HG03196 (cell line): ENCODE measurements around the gene RBMS3.

ENCODE experiments used
- ATAC-seq: cut with Tn5 transposase; IDR thresholded peaks from one replicate; pipeline ENCODE4 v1.9.1; 2021; ENCODE audit not compliant: unreplicated experiment

RBMS3 gene

DNA sequence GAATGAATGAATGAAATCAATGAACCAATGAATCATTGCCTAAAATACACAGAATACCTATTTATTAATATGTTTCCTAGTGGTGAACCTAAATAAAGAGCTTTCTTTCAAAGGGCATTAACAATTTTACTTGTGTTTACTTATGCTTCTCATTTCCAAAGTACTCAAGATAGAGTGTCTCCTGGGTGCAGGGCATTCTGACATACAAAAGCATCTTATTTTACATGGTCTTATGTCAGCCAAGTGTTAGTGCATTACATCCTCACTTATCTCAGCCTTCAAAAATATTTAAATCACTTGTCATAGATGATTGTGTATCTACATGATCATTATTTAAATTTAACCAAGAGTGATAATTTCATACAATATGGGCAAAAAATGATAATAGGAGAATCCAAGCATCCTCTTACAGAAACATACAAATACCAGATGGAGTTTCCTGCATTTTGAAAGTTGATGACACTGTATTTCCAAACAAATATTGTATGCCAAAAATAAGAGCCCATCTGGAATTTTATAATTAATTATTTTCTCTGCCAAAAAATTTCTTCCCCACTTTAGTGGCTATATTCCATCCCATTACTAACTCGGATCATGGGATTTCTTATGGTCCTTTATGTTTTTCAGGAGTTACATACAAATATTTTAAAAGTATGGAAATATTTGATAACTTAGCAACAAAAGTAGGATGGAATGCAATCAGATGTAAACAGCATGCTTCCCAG lies 279.0 kb downstream of the RBMS3 start:
- ATAC-seq = no peak

DNA sequence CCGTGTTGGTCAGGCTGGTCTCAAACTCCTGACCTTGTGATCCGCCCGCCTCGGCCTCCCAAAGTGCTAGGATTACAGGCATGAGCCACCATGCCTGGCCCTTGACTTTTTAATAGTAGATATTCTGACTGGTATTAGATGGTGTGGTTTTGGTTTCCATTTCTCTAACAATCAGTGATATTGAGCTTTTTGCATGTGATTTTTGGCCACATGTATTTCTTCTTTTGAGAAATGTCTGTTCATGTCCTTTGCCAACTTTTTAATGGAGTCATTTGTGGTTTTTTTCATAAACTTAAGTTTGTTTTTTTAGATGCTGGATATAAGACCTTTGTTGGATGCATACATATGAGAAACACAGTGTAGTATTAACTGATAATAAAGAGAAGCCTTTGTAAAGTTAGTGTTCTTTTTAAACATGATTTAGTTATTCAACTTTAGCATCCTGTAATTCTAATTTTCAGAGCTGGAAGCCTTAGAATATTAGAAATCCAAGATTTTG lies 280.8 kb downstream of the RBMS3 start:
- ATAC-seq = no peak

DNA sequence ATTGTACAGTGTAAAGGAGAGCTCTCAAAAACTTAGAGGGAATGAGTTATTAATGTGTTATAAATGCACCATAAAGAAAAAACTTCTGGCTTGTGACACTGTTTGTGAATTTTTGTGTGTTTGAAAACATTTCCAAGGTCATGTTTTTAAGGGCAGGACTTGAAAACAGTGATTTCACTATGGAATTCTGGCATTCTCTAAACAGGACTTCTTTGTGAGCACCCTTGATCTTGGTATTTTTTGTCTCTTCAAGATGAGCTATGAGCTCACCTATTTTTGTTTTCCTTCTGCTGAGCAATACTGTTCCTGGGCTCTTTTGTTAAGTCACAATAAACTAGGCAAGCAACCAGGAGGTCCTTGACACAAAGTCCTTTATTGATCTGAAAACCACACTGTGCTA lies 284.4 kb downstream of the RBMS3 start:
- no peak for ATAC-seq

DNA sequence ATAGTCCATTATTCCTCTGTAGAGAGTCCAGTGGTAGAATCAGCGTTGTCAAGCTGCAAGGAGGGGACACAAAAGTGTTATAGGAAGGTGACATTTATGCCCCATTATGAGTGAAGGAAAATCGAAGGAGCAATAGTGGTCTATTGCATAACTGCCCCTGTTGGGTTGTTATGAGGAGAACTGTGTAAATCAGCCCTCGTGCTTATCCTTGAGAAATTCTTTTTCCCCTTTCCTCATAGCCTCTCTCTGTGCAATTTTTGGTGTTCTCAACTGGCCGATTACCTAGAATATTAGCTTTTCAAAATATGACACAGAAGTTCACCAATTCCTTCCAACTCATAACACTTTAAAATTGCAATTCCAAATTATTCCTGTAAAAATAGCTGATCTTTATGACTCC lies 286.6 kb downstream of the RBMS3 start:
- no peak for ATAC-seq

DNA sequence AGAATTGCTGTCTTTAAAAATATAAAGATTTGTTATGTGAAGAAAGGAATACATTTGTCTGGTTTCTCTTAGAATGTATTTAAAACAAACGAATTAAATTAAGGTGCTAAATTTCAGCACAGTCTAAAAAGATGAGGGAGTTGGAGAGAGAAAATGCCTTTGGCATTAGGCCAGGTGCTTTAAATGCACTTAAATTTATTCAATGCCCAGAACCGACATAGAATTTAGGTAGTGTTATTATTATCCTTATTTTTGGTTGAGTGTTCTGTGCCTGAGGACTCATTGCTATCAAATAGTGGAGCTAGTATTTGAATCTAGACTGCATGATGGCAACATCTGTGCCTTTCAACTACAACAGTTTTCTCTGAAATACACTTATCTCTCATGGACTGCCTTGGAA lies 287.5 kb downstream of the RBMS3 start:
- ATAC-seq = no peak

DNA sequence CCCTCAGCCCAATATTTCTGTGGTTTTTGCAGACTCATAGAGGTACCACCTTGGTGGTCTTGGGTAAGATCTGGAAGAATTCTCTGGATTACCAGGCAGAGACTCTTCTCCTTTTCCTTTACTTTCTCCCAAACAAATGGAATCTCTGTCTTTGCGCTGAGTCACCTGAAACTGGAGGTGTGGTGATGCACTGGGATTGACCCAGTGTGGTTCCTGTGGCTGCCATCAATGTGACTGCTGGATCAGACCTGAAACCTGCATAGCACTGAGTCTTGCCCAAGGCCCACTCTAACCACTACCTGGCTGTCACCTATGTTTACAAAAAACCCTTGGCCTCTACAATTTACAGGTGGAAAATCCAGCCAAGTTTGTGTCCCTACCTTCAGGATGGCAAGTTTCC lies 295.3 kb downstream of the RBMS3 start:
- ATAC-seq = no peak

DNA sequence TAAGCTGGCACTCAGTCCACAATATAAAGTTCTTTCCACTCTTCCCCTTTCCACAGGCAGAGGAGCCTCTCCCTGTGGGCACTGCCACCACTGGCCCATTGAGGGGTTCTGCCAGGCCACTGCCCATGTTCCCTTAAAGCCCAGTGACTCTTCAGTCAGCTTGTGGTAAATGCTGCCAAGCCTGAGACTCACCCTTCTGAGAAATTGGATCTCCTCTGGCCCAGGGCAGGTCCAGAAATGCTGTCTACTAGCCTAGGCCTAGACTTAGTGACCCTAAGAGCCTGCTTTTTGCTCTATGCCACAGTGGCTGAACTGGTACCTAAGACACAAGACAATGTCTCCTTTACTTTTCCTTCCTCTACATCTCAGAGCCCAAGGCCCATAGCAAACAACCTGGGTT lies 295.8 kb downstream of the RBMS3 start:
- no peak for ATAC-seq

DNA sequence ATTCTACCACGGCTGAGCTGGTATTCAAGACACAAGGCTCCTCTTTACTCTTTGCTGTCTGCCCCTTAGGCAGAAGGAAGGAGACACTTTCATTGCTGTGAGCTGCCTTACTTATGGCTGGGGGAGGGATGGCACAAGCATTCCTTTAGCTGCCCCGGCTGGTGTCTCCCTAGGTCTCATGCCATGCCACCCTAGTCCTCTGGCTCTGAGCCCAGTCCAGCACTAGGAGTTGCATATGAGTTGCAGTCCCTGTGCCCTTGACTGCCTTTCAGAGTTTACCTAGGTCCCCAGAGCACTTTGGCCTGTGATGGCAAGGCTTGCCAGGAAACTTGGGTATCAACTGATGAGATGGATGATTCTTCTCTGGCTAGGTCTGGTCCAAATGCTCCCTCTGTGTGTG lies 296.4 kb downstream of the RBMS3 start:
- no peak for ATAC-seq

DNA sequence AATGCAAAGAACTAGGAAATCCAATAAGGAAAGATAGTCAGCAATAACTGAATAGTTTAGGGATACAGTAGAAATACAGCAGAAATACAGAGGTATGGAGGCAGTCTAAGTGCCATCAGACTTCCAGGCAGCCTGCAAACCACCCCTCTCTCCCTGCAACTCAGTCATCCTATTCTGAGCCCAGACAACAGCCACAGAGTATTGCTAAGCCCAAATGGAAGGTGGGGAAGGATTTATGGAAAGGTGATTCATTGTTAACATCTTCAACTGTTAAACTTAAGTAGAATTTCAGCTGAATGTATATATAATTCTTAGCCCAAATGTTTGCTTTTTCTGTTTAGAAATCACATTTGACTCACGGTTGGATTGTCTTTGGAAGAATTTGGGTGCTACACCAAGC lies 300.4 kb downstream of the RBMS3 start:
- no peak for ATAC-seq

DNA sequence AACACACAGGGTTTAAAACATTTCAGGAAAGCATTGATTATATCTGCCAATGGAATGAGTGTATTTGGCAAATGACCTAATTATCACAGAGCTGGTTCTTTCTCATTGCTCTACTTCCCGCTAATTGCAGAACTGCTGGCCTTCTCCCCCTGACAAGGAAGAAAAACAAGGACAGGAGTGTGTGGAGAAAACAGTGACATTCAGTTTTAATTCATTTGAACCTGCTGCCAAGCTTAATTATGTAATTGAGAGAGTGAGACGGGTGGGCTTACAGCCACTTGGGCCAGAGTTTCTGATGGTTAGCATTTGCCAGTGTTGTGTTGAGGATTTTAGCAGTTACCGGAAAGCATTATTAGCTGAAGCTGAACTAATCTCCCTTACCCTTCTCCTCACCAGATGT lies 301.4 kb downstream of the RBMS3 start:
- ATAC-seq = no peak

DNA sequence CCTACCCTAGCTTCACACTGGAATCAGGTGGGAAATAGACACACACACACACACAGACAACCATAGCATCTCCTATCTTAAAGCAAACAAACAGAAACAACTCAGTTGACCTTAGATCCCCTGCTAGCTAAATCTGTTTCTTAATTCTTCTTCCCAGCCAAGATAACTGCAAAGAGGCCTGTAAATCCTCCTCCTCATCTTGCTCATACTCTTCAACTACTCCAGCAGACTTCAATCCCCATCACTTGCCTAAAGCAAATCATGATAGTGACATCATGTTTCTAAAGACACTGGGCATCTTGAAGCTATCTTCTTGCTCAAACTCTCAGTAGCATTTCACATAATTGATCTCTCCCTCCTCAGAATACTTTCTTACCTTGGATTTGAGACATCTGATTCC lies 303.0 kb downstream of the RBMS3 start:
- no peak for ATAC-seq

DNA sequence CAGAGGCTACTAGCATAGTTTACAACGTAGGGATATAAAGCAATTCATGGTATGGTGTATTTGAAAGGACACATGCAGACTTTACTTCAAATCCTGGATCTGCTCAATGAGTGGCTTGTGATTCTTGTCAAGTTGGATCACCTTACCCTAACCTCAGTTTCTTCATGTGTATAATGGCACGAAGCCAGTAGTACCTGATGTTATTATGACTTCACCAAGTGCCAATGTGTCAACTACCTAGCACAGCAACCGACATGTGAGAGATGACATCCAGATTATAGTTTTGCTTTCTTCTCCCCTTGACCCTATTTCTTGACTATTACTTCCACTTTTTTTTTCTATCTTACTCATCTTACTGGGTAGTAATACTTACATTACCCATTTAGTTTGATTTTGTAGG lies 304.5 kb downstream of the RBMS3 start:
- no peak for ATAC-seq

DNA sequence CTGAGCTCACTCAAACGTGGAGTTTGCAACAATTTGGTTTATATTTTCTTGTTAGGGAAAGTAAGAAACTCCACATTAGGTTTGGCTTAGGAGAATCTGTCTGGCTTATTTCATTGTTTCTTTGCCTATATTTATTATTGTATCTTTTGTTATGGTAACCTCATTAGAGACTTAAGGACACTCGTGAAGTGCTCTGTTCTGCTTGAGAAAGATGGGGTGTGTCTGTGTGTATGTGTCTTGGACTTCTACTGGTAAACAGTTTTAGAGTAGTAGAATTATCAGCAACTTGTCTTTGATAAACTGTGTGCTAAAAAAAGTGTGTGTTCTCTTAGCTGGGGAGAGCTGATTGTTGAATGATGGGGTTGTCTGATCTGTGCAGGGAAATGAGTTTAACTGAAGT lies 306.5 kb downstream of the RBMS3 start:
- ATAC-seq = no peak

DNA sequence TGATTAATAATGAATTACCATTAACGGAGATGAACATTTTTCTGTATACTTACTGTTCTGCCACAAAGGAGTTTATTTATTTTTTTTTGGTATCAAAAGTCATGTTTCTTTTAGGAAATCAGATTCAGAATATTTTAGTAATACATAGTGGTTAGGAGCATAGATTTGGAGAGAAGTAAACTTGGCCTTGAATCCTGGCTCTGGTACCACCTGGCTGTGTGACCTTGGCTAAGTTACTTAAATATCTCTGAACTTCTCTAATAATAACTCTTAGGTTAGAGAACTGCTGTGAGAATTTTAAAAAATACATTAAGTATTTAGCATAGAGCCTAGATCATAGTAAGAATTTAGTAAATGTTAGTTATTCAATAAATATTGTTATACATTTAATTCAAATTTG lies 309.1 kb downstream of the RBMS3 start:
- no peak for ATAC-seq

DNA sequence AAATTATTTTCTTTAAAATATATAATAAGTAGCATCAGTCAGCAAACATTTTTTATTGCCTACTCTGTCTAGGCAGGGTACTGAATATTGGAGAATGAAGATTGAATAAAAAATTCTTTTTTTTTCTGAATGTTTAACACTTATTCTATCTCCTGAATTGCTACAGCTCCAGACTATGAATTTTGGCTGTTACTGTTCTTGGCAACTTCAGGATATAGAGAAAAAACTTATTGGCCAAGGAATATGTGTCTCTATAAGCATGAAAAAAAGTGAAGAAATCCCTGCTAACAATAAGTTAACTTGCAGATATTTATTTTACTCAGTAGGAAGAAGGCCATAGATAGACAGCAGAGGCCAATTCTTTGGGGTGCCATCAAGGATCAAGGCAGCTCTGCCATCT lies 309.6 kb downstream of the RBMS3 start:
- ATAC-seq = no peak

DNA sequence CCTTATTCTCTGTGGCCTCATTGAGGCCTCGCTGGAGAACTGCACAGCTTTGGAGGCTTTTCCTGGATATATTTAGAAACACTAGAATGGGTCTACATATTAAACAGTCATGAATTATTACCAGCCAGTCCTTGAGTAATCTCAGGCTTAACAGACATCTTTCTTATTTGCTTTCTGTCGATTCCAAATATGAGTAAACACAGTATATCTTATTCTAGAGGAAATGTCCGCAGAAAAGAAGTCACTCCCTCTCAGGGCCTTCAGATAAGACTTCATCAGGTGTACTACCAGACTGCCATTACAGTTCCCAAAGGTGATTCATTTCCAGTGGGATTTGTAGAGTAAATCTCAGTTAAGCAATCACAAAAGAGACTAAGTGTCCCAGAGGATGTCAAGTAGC lies 310.7 kb downstream of the RBMS3 start:
- ATAC-seq = no peak

DNA sequence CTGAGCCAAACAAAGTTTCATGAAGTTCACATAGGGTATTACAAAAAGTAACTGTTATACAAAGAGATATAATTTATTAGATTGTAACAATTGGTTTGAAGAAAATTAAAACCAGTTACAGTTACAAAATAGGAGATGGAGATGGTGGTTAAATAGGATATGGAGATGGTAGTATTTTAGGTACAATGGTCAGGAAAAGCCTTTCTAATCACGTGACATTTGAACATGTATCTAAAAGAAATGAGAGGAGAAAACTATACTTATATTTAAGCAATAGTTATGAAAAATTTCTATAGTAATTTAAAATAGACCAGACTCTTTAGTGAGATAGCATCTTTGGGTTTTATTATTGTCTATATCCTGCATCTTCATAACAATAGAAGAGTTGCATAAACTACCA lies 312.9 kb downstream of the RBMS3 start:
- ATAC-seq = no peak

DNA sequence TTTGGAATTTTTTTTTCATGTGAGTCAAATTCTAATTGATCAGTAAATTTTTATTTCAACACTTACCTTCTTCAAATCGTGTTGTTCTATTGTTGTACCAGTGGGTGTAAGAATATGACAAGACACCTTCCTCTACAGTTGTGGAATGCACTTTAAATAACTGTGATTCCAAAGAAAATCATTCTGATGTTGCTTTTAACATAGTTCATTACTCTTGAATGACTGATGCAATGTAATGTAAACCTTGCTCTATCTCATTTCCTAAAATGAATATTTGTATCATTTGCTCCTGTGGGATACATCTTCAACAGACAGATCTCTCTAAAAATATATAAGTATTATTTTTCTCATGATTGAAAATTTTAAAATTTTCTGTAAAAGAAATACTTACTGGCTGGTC lies 313.4 kb downstream of the RBMS3 start:
- ATAC-seq = no peak

DNA sequence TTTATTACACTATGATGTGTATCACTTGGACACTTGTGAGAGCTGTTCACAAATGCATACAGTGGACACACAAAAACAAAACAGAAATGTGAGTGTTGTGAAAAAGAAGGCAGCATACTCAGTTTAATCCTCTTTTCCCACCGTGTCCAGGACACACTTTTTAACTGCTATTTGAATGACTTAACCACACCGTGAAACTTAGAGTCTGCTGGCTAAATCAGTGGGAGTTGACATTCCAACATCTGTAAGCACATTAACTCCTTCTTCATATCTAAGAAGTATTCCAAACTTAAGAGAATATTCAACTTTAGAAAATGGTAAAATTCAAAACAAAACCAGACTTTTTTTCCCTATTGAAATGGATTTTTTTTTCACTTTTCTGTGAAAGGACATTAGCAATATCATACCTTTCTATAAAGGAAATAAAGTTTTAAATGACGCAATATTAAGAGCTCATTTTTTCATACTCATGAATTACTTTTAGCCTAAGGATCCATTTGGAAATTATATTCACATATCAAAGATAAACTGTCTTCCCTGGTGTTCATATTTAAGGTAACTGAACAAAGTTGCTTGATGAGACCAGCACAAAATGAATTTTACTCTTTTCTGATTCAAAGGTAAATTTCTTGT lies 316.6 kb downstream of the RBMS3 start:
- no peak for ATAC-seq

DNA sequence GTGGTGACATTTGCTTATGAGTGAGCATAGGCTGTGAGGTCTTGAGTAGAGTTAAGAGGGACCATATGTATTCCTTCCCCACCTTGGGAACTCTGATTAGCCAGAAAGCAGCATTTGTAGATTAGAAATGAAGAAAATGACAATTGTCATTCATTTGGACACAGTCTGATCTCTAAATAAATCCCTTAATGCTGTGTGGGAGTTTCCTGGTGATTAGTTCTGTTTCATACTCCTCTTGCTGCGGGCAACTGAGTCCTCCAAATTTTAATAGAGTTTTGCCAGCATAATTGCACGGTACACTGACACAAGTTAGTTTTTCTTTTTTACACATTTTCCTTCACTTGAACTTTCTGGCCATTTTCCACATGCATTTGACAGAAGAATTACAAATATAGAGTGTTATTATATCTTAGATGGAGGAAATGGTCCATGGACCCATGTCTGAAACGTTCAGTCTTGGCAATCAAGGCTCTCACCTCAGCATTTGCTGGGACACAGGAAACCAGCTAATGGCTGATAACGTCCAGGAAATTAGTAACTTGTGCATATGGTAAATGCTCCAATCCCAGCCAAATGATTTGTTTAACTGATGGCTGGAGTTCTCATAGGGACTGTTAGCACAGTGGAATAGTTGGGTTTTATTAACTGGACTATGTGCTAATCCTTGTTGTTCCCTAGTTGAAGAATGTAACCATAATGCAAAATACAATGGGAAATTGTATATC lies 321.2 kb downstream of the RBMS3 start:
- ATAC-seq = no peak

DNA sequence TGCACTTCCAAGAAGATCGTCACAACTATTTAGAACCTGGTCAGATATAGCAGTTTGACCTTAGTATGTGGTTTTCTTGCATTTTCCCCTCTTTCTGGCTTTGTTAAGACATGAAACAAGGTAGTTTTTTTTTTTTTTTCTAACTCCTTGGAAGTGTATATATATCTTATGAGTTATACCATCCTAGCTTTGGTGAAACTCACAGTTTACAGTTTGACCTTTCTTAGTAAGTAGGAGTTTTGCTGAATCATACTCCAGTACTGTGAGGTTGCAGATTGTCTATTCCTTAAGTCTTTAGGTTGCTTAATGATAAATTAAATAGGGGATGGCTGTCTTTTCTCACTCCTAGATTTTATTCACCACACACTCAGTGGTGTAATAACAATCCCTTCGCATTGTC lies 325.0 kb downstream of the RBMS3 start:
- no peak for ATAC-seq

DNA sequence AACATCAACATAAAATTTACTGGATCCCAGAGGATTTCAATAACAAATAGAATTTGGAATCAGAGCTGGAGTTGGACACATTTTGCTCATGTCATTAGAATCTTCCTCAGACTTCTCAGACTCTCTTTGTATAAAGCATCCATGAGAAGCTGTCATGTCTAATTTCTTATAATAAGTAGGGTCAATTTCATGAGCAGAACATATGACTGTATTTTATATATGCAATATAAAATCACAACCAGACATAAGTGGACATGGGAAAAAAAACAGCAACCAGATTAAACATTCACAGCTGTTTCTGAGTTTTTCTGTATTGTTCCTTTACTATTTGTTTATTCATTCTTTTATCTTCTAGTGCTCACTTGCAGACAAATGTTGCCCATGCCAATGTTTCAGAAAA lies 325.5 kb downstream of the RBMS3 start:
- no peak for ATAC-seq
